HG03108 (cell line): Measurements from ENCODE around the gene P2RY14.

Source experiments
- ATAC-seq: cut with Tn5 transposase; IDR thresholded peaks from one replicate; pipeline ENCODE4 v1.9.1; 2021; ENCODE audit warnings: moderate library complexity; ENCODE audit not compliant: unreplicated experiment

The P2RY14 gene

GRCh38 chr3:151278230-151278629 is at the start of gene P2RY14:
TSS of gene P2RY14 (minus strand) at chr3:151278542. CDS start at chr3:151214316, 64,226 bp downstream.
- ATAC-seq = no peak

GRCh38 chr3:151327571-151328198 is 49.3 kb upstream of the P2RY14 start:
- no peak for ATAC-seq

GRCh38 chr3:151322511-151322910 is 44.2 kb upstream of the P2RY14 start:
- no peak for ATAC-seq

GRCh38 chr3:151321526-151321925 is 43.2 kb upstream of the P2RY14 start:
- ATAC-seq = no peak

- ATAC-seq = no peak
These were observed 41.8 kb upstream of the P2RY14 start for GRCh38 chr3:151320131-151320530.

- no peak for ATAC-seq
These were observed 41.3 kb upstream of the P2RY14 start for GRCh38 chr3:151319628-151320027.

- no peak for ATAC-seq
These were observed 40.6 kb upstream of the P2RY14 start for GRCh38 chr3:151318991-151319390.

- ATAC-seq = no peak
These were observed 40.0 kb upstream of the P2RY14 start for GRCh38 chr3:151318313-151318712.

- no peak for ATAC-seq
These were observed 38.1 kb upstream of the P2RY14 start, which contains the start of gene GPR87 for GRCh38 chr3:151316267-151316991. TSS of gene GPR87 (minus strand) at chr3:151316820. CDS start at chr3:151300100, 16,720 bp downstream.

- ATAC-seq = no peak
These were observed 37.5 kb upstream of the P2RY14 start for GRCh38 chr3:151315846-151316245.

GRCh38 chr3:151315136-151315535 is 36.8 kb upstream of the P2RY14 start:
- ATAC-seq = no peak

- no peak for ATAC-seq
These were observed 36.3 kb upstream of the P2RY14 start for GRCh38 chr3:151314593-151314992.

- no peak for ATAC-seq
These were observed 35.8 kb upstream of the P2RY14 start for GRCh38 chr3:151314137-151314536.

- no peak for ATAC-seq
These were observed 34.6 kb upstream of the P2RY14 start for GRCh38 chr3:151312972-151313371.

- ATAC-seq = no peak
These were observed 31.2 kb upstream of the P2RY14 start for GRCh38 chr3:151309566-151309965.

GRCh38 chr3:151307583-151308488 is 29.5 kb upstream of the P2RY14 start:
- ATAC-seq = no peak

- ATAC-seq = no peak
These were observed 28.8 kb upstream of the P2RY14 start for GRCh38 chr3:151307131-151307530.

GRCh38 chr3:151306168-151306810 is 27.9 kb upstream of the P2RY14 start:
- no peak for ATAC-seq

- no peak for ATAC-seq
These were observed 27.4 kb upstream of the P2RY14 start for GRCh38 chr3:151305775-151306151.

- ATAC-seq = no peak
These were observed 26.9 kb upstream of the P2RY14 start for GRCh38 chr3:151305060-151305774.
